ENCODE data around the gene CNTNAP4. TPM values are rescaled to one million over a fixed set of nuclear protein-coding genes. Genes with fewer than 3 reads are reported as not detected.

CNTNAP4 gene
- total RNA-seq, 4 donors from 2014 or later, result 0.09 TPM; not detected in 3

DNA sequence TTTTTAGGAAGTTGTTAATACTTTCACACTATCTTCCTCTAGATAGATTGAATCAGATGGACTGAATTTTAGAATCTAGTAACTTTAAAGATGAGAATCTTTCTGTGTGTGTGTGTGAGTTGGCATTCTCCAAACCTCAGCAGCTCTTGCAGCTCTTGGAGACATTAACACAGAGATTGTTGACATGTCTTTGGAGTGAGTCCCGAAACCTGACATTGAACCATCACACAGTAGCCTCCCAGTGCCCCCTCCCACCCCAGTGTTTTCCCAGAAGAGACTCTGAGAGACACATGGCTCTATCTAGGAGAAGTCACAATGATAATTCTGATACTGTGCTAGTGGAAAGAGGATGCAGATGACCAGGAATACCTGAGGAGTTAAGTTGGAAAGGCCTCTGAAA, 103.9 kb downstream of the CNTNAP4 start:
- in situ Hi-C loops (cut with MboI; ENCODE audit: low sequenced_read_pairs in 4 of 4), result no loop called here
- Histone ChIP-seq H3K27ac (no peak overlapping the region), H3K27me3 (no peaks in the 10 kb centered on the region), H3K4me3 (no peak overlapping the region), H3K9me3 (no peaks in the 10 kb centered on the region), H3K36me3 (no peaks in the 10 kb centered on the region), H3K4me1 (no peaks in the 10 kb centered on the region)
- DNase-seq (no peak), ATAC-seq (no peak)
- no peak for TF ChIP-seq POLR2A (IDR thresholded peaks at IDR 0.05)
- intact Hi-C loops (cut with DNase I; ENCODE audit: low total_unique reads), result no loop called here

DNA sequence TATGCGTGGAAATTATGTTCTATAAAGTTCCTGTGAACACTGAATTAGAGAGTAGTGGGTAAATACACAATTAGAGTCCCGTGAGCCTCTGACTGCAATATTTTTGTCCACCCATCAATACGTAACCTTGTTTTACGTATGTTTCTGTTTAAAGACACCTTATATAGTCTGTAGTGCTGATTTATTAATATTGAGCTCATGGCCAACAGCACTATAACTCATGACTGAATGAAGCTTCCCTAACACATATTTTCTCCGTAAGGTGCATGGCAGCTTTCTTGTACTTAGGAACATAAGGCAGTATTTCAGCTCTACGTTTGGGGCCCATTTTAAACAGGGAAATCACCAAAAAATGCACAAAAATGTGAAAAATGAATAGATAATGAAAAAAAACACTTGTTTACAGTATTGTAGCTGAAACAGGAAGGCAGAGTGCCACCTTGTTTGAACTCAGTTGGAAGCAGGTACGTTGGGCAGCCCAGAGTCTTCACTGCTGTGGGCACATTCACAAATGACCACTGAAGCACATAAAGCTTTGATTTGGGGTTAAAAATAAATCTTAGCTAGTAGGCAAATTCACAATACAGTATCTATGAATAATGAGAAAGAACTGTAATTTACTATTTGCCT, 108.5 kb downstream of the CNTNAP4 start:
- no peak for TF ChIP-seq POLR2A (IDR thresholded peaks at IDR 0.05)
- TF ChIP-seq, protein P1, sequence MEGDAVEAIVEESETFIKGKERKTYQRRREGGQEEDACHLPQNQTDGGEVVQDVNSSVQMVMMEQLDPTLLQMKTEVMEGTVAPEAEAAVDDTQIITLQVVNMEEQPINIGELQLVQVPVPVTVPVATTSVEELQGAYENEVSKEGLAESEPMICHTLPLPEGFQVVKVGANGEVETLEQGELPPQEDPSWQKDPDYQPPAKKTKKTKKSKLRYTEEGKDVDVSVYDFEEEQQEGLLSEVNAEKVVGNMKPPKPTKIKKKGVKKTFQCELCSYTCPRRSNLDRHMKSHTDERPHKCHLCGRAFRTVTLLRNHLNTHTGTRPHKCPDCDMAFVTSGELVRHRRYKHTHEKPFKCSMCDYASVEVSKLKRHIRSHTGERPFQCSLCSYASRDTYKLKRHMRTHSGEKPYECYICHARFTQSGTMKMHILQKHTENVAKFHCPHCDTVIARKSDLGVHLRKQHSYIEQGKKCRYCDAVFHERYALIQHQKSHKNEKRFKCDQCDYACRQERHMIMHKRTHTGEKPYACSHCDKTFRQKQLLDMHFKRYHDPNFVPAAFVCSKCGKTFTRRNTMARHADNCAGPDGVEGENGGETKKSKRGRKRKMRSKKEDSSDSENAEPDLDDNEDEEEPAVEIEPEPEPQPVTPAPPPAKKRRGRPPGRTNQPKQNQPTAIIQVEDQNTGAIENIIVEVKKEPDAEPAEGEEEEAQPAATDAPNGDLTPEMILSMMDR (IDR thresholded peaks at IDR 0.05 in 4 of 5, conservative IDR thresholded peaks at IDR 0.05 in 1 of 5), result no peak
- H3K4me3 ChIP-seq, result no peak overlapping the region
- intact Hi-C loops (cut with DNase I; ENCODE audit: low total_unique reads), result no loop called here
- no peaks in the 10 kb centered on the region for H3K27me3 ChIP-seq
- in situ Hi-C loops (cut with MboI; ENCODE audit: low sequenced_read_pairs in 4 of 4), result no loop called here
- no peaks in the 10 kb centered on the region for H3K9me3 ChIP-seq
- DNase-seq (no peak), ATAC-seq (no peak)
- no peak overlapping the region for H3K27ac ChIP-seq
- H3K4me1 ChIP-seq, result no peaks in the 10 kb centered on the region
- no peaks in the 10 kb centered on the region for H3K36me3 ChIP-seq

DNA sequence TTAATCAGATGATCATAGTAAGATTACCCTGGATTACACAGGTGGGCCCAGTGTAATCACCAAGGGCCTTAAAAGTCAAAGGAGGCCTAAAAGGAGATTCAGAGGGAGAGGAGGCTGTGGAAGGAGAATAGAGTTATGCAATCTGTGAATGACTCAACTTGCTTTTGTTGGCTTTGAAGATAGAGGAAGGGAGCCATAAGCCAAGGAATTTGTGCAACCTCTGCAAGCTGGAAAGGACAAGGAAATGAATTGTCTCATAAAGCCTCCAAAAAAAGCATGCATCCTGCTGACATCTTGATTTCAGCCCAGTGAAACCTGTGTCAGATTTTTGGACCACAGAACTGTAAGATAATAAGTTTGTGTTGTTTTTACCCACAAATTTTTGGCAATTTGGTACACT, 109.6 kb downstream of the CNTNAP4 start:
- no peaks in the 10 kb centered on the region for H3K9me3 ChIP-seq
- intact Hi-C loops (cut with DNase I; ENCODE audit: low total_unique reads) (no loop called here), in situ Hi-C loops (cut with MboI; ENCODE audit: low sequenced_read_pairs in 4 of 4) (no loop called here)
- TF ChIP-seq, protein P1 (IDR thresholded peaks at IDR 0.05 in 4 of 5, conservative IDR thresholded peaks at IDR 0.05 in 1 of 5), result no peak
- no peak for TF ChIP-seq POLR2A (IDR thresholded peaks at IDR 0.05)
- no peak for ATAC-seq
- no peaks in the 10 kb centered on the region for H3K36me3 ChIP-seq
- no peak overlapping the region for H3K27ac ChIP-seq
- no peak overlapping the region for H3K4me3 ChIP-seq
- H3K4me1 ChIP-seq, result no peaks in the 10 kb centered on the region
- no peaks in the 10 kb centered on the region for H3K27me3 ChIP-seq
- DNase-seq, result no peak

DNA sequence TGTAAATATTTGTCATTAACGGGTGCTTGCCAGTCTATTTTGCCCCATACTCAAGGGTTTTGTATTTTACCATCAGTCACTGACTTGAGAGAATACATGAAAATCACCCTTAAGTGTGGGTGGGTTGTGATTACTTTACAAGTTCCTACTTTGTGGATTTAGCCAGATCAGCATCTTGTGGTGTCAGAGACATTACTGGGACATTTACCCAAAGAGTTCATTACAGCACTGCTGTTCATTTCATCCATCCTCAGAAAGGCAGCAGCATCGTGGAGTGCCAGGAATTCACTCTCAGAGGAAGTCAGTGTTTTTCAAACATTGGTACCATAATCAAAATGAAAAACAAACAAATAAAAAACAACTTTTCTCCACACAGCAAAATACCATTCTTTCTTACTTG, 110.8 kb downstream of the CNTNAP4 start:
- Histone ChIP-seq H3K4me1 (no peaks in the 10 kb centered on the region), H3K4me3 (no peak overlapping the region), H3K27me3 (no peaks in the 10 kb centered on the region), H3K9me3 (no peaks in the 10 kb centered on the region), H3K27ac (no peak overlapping the region), H3K36me3 (no peaks in the 10 kb centered on the region)
- TF ChIP-seq POLR2A (IDR thresholded peaks at IDR 0.05), result no peak
- TF ChIP-seq, protein P1 (IDR thresholded peaks at IDR 0.05 in 4 of 5, conservative IDR thresholded peaks at IDR 0.05 in 1 of 5), result no peak
- ATAC-seq, result no peak
- DNase-seq, result no peak
- in situ Hi-C loops (cut with MboI; ENCODE audit: low sequenced_read_pairs in 4 of 4) (no loop called here), intact Hi-C loops (cut with DNase I; ENCODE audit: low total_unique reads) (no loop called here)

DNA sequence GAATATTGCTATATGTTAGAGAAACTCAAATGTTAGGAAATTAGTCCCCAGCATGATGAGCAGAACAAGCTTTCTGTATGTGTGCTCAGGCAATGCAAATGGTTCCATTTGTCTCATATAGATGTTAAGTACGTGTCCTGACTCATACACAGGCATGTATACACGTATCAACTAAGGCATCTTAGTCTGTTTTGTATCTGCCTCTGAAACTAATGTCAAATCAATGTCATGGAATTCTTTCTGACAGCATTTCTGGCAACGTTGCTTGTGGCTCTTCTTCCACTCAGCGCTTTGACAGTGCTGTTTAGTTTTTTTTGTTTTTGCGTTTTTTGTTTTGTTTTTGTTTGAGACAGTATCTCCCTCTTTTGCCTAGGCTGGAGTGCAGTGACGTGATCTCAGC, 111.9 kb downstream of the CNTNAP4 start:
- no peaks in the 10 kb centered on the region for H3K9me3 ChIP-seq
- H3K27me3 ChIP-seq, result no peaks in the 10 kb centered on the region
- H3K27ac ChIP-seq, result no peak overlapping the region
- DNase-seq (no peak), ATAC-seq (no peak)
- H3K4me3 ChIP-seq, result no peak overlapping the region
- intact Hi-C loops (cut with DNase I; ENCODE audit: low total_unique reads), result no loop called here
- in situ Hi-C loops (cut with MboI; ENCODE audit: low sequenced_read_pairs in 4 of 4), result no loop called here
- TF ChIP-seq, protein P1 (IDR thresholded peaks at IDR 0.05 in 4 of 5, conservative IDR thresholded peaks at IDR 0.05 in 1 of 5), result no peak
- no peak for TF ChIP-seq POLR2A (IDR thresholded peaks at IDR 0.05)
- no peaks in the 10 kb centered on the region for H3K4me1 ChIP-seq
- no peaks in the 10 kb centered on the region for H3K36me3 ChIP-seq

Data from gastrocnemius medialis (tissue), 4 donors.